Measurements from ENCODE around the gene GRIK3. TPM values are rescaled to one million over a fixed set of nuclear protein-coding genes. Genes with fewer than 3 reads are reported as not detected.

Gene GRIK3
- total RNA-seq, 2 experiments from 2014 or later: not detected

DNA sequence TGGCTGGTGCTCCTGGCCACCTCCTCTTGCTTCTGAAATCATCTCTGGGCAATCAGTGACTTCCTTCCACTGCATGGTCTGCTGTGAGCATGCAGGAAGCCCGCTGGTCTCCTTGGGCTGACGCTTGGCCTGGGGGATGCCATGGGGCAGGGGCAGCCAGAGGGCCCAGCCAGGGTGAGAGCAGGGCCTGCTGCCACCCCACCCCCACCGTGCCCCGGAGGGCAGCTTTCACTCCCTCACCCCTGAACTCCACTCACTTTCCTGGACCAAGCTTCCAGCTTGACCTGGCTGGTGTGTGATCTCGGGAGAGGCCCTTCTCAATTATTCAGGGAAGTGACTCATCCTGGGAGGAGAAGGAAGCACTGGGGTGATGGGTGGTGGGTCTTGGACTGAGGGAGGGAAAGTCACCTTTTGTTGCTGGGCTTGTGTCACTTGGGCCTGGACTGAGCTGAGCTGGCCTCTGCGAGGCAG, 281.4 kb downstream of the GRIK3 start:
- CTCF ChIA-PET: no interaction called here
- POLR2A ChIA-PET: interaction anchor here (0.5 kb wide), 1 partner anchor 111 kb away, joined by 3 read pairs; no protein-coding TSS in a partner anchor
- Mint-ChIP-seq H3K27me3 (peaks cover 12% of the 10 kb centered on the region), H3K9me3 (ENCODE audit: low read depth) (no peaks in the 10 kb centered on the region), H3K27ac (no peak overlapping the region), H3K4me1 (no peaks in the 10 kb centered on the region), H3K4me3 (no peak overlapping the region), H3K36me3 (ENCODE audit: low read depth) (no peaks in the 10 kb centered on the region)
- no peak for ATAC-seq
- DNase-seq: no peak
- intact Hi-C loops (cut with DNase I, micrococcal nuclease): no loop called here

DNA sequence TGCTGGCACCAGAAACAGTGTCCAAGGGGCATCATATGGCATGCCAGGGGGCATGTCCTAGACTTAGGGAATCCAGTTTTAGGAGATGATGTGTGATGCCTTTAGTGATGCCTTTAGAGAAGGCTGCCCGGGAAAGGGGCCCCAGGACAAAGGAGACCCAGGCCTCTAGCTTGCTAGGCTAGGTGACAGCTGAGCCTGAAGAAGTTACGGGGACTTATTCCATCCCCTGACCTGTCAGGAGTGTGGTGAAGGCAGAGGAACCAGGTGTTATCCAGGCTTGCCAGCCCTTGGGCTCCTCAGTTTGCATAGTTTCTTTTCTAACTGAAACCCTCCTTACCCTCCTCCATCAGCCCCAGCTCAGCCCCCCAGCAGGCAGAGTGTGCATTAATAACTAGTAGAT, 281.9 kb downstream of the GRIK3 start:
- intact Hi-C loops (cut with DNase I, micrococcal nuclease): no loop called here
- Mint-ChIP-seq H3K4me3 (no peak overlapping the region), H3K4me1 (no peaks in the 10 kb centered on the region), H3K27me3 (peaks cover 11% of the 10 kb centered on the region), H3K9me3 (ENCODE audit: low read depth) (no peaks in the 10 kb centered on the region), H3K36me3 (ENCODE audit: low read depth) (no peaks in the 10 kb centered on the region), H3K27ac (no peak overlapping the region)
- ATAC-seq: no peak
- ChIA-PET CTCF (no interaction called here), POLR2A (interaction anchor here (0.5 kb wide), 1 partner anchor 112 kb away, joined by 3 read pairs; no protein-coding TSS in a partner anchor)
- no peak for DNase-seq

DNA sequence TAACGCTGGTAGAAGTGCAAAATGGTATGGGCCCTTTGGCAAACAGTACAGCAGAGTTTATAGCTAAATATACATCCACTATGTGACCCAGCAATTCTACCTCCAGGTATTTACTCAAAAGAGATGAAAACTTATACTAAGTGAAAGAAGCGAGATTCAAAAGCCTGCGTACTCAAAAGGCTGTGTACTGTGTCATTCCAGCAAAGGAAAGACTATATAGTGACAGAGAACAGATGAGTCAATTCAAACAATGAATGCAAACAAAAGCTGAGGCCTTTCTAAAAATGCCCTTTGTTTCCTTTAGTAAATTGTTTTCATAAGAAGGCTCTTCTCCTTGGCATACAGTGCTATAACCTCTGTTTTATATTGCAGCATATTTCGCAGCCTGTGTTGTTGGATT, 282.8 kb downstream of the GRIK3 start:
- no peak overlapping the region for H3K4me3 Mint-ChIP-seq
- H3K36me3 Mint-ChIP-seq (ENCODE audit: low read depth): no peaks in the 10 kb centered on the region
- H3K27ac Mint-ChIP-seq: no peak overlapping the region
- H3K9me3 Mint-ChIP-seq (ENCODE audit: low read depth): no peaks in the 10 kb centered on the region
- no peaks in the 10 kb centered on the region for H3K4me1 Mint-ChIP-seq
- intact Hi-C loops (cut with DNase I, micrococcal nuclease): no loop called here
- peaks cover 9% of the 10 kb centered on the region for H3K27me3 Mint-ChIP-seq
- no peak for DNase-seq
- ChIA-PET CTCF (no interaction called here), POLR2A (no interaction called here)
- no peak for ATAC-seq

DNA sequence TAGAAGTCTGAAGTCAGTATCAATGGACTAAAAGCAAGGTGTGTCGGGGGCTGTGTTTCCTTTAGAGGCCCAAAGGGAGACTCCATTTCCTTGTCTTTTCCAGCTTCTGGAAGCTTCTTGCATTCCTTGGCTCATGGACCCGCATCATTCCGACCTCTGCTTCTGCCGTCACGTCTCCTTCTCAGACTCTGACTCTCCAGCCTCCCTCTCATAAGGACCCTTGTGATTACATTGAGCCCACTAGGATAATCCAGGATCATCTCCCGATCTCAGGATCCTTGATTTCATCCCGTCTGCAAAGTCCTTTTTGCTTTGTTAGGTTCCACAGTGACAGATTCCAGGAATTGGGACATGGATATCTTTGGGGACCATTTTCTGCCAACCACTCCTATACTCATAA, 285.8 kb downstream of the GRIK3 start:
- H3K4me1 Mint-ChIP-seq: no peaks in the 10 kb centered on the region
- H3K27ac Mint-ChIP-seq: no peak overlapping the region
- no peak overlapping the region for H3K4me3 Mint-ChIP-seq
- no peaks in the 10 kb centered on the region for H3K36me3 Mint-ChIP-seq (ENCODE audit: low read depth)
- intact Hi-C loops (cut with DNase I, micrococcal nuclease): no loop called here
- ATAC-seq: no peak
- peaks cover 10% of the 10 kb centered on the region for H3K27me3 Mint-ChIP-seq
- ChIA-PET POLR2A (no interaction called here), CTCF (interaction anchor here (0.6 kb wide), 1 partner anchor 36 kb away, joined by 4 read pairs; no protein-coding TSS in a partner anchor)
- H3K9me3 Mint-ChIP-seq (ENCODE audit: low read depth): no peaks in the 10 kb centered on the region
- DNase-seq: no peak
